Uterus (tissue), 4 donors: ENCODE data around the gene DIAPH3. TPM values are rescaled to one million over a fixed set of nuclear protein-coding genes. Genes with fewer than 3 reads are reported as not detected.

ENCODE experiments used
- DNase-seq, 2 donors: peaks; one replicate each; pipeline ENCODE4 v3.0.0-alpha.2; 2019 to 2020
- H3K27ac ChIP-seq, 2 donors: fragments of 200-600 bp; sonication (generic); 1 replicate in 1 of 2; 2 replicates in 1 of 2; pipeline ENCODE4 v1.5.1; 2016 to 2018
- H3K27me3 ChIP-seq, 2 donors: fragments of 200-600 bp; sonication (generic); one replicate each; pipeline ENCODE4 v1.5.1; 2018 to 2019; ENCODE audit warnings: control low read depth in 1 of 2
- H3K36me3 ChIP-seq, 2 donors: fragments of 200-600 bp; sonication (generic); one replicate each; pipeline ENCODE4 v1.5.1; 2019; ENCODE audit warnings: control low read depth in 1 of 2
- H3K4me1 ChIP-seq, 2 donors: fragments of 200-600 bp; sonication (generic); one replicate each; pipeline ENCODE4 v1.5.1; 2018 to 2019; ENCODE audit warnings: control low read depth in 1 of 2
- H3K4me3 ChIP-seq, 2 donors: fragments of 200-600 bp; sonication (generic); 1 replicate in 1 of 2; 2 replicates in 1 of 2; pipeline ENCODE4 v1.5.1; 2018 to 2019; ENCODE audit warnings: mild to moderate bottlenecking in 1 of 2
- H3K9me3 ChIP-seq, 2 donors: fragments of 200-600 bp; sonication (generic); one replicate each; pipeline ENCODE4 v1.5.1; 2019; ENCODE audit warnings: control low read depth in 1 of 2
- POLR2A ChIP-seq, 2 donors: fragments of 450-650 bp; IDR thresholded peaks; one replicate each; pipeline ENCODE4 v1.6.1; 2016; ENCODE audit warnings: antibody characterized with exemption in 2 of 2, mild to moderate bottlenecking in 1 of 2, moderate library complexity in 1 of 2
- intact Hi-C: fragments of 100-400 bp; cut with DNase I; formaldehyde crosslinking; loops from one replicate; pipeline ENCODE4 v1.15.1; 2023; ENCODE audit warnings: low total_unique reads
- total RNA-seq, 4 donors: library from RNA; depleted of rRNA in 3 of 4; stranded (reverse); fragments of >200 nt in 3 of 4; gene quantifications; one replicate each; pipeline versions ENCODE4 v1.1.0 to v1.2.4, GENCODE V29; 2014 to 2023
- TF ChIP-seq, protein P1 (sequence below), 4 experiments: fragments of 200-600 bp in 2 of 4; fragments of 450-650 bp in 2 of 4; sonication (generic) in 2 of 4; IDR thresholded peaks; one replicate each; pipeline ENCODE4 v1.5.1; 2016 to 2019; ENCODE audit warnings: antibody characterized with exemption in 4 of 4, mild to moderate bottlenecking in 2 of 4, moderate library complexity in 1 of 4
- donor health status: DM: yes; HTN: yes; CAD: no.

DIAPH3 gene
- total RNA-seq, 4 donors from 2014 or later = 11.4 TPM; not detected in 3

GRCh38 chr13:60143775-60144174, 20.0 kb downstream of the DIAPH3 start:
- Histone ChIP-seq H3K4me3 (no peak overlapping the region), H3K27me3 (no peaks in the 10 kb centered on the region), H3K9me3 (no peaks in the 10 kb centered on the region), H3K36me3 (no peaks in the 10 kb centered on the region), H3K27ac (no peak overlapping the region), H3K4me1 (no peaks in the 10 kb centered on the region)
- intact Hi-C loops = no loop called here
- no peak for DNase-seq
- TF ChIP-seq POLR2A (IDR thresholded peaks at IDR 0.05) = no peak
- TF ChIP-seq, protein P1, sequence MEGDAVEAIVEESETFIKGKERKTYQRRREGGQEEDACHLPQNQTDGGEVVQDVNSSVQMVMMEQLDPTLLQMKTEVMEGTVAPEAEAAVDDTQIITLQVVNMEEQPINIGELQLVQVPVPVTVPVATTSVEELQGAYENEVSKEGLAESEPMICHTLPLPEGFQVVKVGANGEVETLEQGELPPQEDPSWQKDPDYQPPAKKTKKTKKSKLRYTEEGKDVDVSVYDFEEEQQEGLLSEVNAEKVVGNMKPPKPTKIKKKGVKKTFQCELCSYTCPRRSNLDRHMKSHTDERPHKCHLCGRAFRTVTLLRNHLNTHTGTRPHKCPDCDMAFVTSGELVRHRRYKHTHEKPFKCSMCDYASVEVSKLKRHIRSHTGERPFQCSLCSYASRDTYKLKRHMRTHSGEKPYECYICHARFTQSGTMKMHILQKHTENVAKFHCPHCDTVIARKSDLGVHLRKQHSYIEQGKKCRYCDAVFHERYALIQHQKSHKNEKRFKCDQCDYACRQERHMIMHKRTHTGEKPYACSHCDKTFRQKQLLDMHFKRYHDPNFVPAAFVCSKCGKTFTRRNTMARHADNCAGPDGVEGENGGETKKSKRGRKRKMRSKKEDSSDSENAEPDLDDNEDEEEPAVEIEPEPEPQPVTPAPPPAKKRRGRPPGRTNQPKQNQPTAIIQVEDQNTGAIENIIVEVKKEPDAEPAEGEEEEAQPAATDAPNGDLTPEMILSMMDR (IDR thresholded peaks at IDR 0.05) = no peak

- H3K27ac ChIP-seq = no peak overlapping the region
- H3K9me3 ChIP-seq = no peaks in the 10 kb centered on the region
- TF ChIP-seq, protein P1 (IDR thresholded peaks at IDR 0.05) = no peak
- no peak for TF ChIP-seq POLR2A (IDR thresholded peaks at IDR 0.05)
- no peaks in the 10 kb centered on the region for H3K27me3 ChIP-seq
- intact Hi-C loops = no loop called here
- no peak overlapping the region for H3K4me3 ChIP-seq
- no peak for DNase-seq
- H3K36me3 ChIP-seq = no peaks in the 10 kb centered on the region
- no peaks in the 10 kb centered on the region for H3K4me1 ChIP-seq
Measured at GRCh38 chr13:60139272-60139671, 24.5 kb downstream of the DIAPH3 start.

DNA sequence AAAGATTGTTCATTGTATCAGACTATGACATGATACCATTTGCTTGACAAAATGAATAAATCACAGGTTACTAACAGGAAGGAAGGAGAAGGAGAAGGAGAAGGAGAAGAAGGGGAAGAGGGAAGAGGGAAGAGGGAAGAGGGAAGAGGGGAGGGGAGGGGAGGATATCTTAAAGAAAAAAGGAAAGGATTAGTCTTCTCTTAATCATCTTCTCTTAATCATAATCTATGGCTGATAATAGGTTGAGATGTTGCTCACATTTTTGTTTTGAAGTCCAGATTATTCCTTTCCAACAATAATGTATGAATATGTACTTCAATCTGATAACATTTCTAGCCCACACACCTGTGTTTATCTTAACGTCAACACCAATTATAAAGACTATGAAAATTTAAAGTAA, 25.1 kb downstream of the DIAPH3 start:
- no peak for TF ChIP-seq POLR2A (IDR thresholded peaks at IDR 0.05)
- TF ChIP-seq, protein P1 (IDR thresholded peaks at IDR 0.05) = no peak
- Histone ChIP-seq H3K27me3 (no peaks in the 10 kb centered on the region), H3K4me3 (no peak overlapping the region), H3K27ac (no peak overlapping the region), H3K4me1 (no peaks in the 10 kb centered on the region), H3K9me3 (no peaks in the 10 kb centered on the region), H3K36me3 (no peaks in the 10 kb centered on the region)
- DNase-seq = no peak
- intact Hi-C loops = no loop called here

GRCh38 chr13:60137911-60138560, 25.7 kb downstream of the DIAPH3 start:
- H3K9me3 ChIP-seq = no peaks in the 10 kb centered on the region
- intact Hi-C loops = no loop called here
- H3K36me3 ChIP-seq = no peaks in the 10 kb centered on the region
- H3K27me3 ChIP-seq = no peaks in the 10 kb centered on the region
- H3K4me3 ChIP-seq = no peak overlapping the region
- H3K4me1 ChIP-seq = no peaks in the 10 kb centered on the region
- TF ChIP-seq POLR2A (IDR thresholded peaks at IDR 0.05) = no peak
- TF ChIP-seq, protein P1 (IDR thresholded peaks at IDR 0.05) = no peak
- H3K27ac ChIP-seq = no peak overlapping the region
- no peak for DNase-seq

DNA sequence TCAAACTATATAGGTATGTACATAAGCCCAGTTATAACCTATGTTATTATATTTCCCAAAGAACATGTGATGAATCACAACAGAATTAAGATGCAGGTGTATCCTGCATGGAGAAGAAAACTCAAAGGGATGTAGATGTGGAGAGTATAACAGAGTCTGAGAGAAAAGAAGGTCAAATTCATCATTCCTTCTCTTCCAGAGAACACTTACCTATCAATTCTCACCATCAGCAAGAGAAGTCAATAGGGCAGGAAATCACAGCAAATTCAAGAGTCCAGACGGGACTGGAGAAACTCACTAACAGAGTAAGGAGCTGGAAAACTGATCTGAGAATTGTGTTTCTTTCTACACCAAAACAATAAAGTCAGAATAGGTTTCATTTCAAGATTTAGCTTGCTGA, 28.4 kb downstream of the DIAPH3 start:
- Histone ChIP-seq H3K4me3 (no peak overlapping the region), H3K27me3 (no peaks in the 10 kb centered on the region), H3K27ac (no peak overlapping the region), H3K36me3 (no peaks in the 10 kb centered on the region), H3K9me3 (no peaks in the 10 kb centered on the region), H3K4me1 (no peaks in the 10 kb centered on the region)
- intact Hi-C loops = no loop called here
- DNase-seq = no peak
- no peak for TF ChIP-seq POLR2A (IDR thresholded peaks at IDR 0.05)
- TF ChIP-seq, protein P1 (IDR thresholded peaks at IDR 0.05) = no peak
